ENCODE results near the gene RNF31. TPM values are rescaled to one million over a fixed set of nuclear protein-coding genes. Genes with fewer than 3 reads are reported as not detected.

Gene RNF31
- total and polyA plus RNA-seq, 2 donors (not counting 1 experiment from before 2014, with no cell fraction given): 69.8 to 103 TPM

DNA sequence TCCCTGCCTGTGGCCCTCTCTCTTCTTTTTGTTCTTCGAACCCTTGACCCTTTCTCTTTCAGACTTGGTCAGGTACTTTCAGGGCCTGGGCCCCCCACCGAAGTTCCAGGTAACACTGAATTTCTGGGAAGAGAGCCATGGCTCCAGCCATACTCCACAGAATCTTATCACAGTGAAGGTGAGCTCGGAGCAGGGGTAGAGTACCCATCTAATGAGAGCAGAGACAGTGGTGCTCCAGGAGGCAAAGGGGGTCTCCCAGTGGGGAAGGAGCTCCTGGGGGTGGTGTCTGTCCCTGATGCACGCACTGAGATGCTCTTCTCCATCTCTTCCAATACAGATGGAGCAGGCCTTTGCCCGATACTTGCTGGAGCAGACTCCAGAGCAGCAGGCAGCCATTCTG is 18.5 kb downstream of the RNF31 start:
- no peak for ATAC-seq (ENCODE audit: low read depth)
- 100% methylated on average over 4 of the region's 5 CpGs for WGBS (ENCODE audit: insufficient coverage)

DNA sequence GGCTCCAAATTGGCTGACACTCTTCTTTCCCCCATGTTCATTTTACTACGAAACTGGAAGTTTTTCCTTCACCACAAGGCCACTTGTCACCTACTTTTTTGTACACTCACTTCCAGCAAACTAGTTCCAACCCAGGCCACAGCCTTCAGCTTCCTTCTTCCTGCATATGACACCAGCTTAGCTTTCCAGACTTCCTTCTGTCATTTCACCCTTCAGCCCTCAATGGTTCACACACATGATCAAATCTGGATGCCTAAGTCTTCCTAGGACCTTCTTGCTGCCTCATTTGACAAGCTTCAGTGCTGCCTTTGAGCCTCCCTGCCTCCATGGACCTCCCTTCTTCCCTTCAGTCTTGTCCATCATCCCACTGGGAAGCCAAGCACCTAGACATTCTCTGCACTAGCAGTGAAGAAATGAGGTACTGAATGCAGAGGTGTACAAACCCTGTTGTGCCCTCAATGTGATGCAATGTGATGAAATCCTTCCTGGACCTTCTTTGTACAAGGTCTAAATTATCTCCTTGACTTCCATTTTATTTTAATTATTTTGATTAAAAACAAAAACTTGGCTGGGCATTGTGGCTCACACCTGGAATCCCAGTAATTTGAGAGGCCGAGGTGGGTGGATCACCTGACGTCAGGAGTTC is 20.3 kb downstream of the RNF31 start:
- TF ChIP-seq, protein P1, sequence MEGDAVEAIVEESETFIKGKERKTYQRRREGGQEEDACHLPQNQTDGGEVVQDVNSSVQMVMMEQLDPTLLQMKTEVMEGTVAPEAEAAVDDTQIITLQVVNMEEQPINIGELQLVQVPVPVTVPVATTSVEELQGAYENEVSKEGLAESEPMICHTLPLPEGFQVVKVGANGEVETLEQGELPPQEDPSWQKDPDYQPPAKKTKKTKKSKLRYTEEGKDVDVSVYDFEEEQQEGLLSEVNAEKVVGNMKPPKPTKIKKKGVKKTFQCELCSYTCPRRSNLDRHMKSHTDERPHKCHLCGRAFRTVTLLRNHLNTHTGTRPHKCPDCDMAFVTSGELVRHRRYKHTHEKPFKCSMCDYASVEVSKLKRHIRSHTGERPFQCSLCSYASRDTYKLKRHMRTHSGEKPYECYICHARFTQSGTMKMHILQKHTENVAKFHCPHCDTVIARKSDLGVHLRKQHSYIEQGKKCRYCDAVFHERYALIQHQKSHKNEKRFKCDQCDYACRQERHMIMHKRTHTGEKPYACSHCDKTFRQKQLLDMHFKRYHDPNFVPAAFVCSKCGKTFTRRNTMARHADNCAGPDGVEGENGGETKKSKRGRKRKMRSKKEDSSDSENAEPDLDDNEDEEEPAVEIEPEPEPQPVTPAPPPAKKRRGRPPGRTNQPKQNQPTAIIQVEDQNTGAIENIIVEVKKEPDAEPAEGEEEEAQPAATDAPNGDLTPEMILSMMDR (IDR thresholded peaks at IDR 0.05): no peak
- Histone ChIP-seq H3K4me2 (replicated peaks; ENCODE audit: low read depth, low read length, poor library complexity, severe bottlenecking) (no peak overlapping the region), H3K79me2 (ENCODE audit: control insufficient read depth, insufficient read depth, low read length) (peaks cover 21% of the 10 kb centered on the region), H3K4me1 (ENCODE audit: control insufficient read depth in 2 of 2, insufficient read depth in 2 of 2, low read length in 2 of 2) (peaks cover 22 to 36% of the 10 kb centered on the region in 2 donors), H3K4me3 (ENCODE audit: control extremely low read depth in 1 of 5, extremely low read depth in 1 of 5, insufficient read depth in 1 of 5, low read depth in 2 of 5, low read length in 4 of 5) (no peak overlapping the region), H3K9me3 (ENCODE audit: control extremely low read depth in 1 of 3, control insufficient read depth in 2 of 3, insufficient read depth in 1 of 3, low read length in 2 of 3) (no peaks in the 10 kb centered on the region), H4K20me1 (ENCODE audit: control insufficient read depth, insufficient read depth, low read length, poor library complexity, severe bottlenecking) (peaks cover 42% of the 10 kb centered on the region), H2AFZ (ENCODE audit: insufficient read depth, low read depth, low read length, poor library complexity, severe bottlenecking) (no peak overlapping the region), H3K9ac (ENCODE audit: low read length) (no peak overlapping the region), H3K27ac (ENCODE audit: low read length in 2 of 2) (peak overlapping the region in 1 of 2 donors; percentile 9), H3K27me3 (replicated peaks in 1 of 4; ENCODE audit: control extremely low read depth in 1 of 4, control insufficient read depth in 3 of 4, insufficient read depth in 4 of 4, low read length in 3 of 4) (no peaks in the 10 kb centered on the region), H3K36me3 (replicated peaks in 1 of 2; ENCODE audit: control extremely low read depth in 1 of 2, control insufficient read depth in 1 of 2, extremely low read depth in 1 of 2, insufficient read depth in 2 of 2, low read length in 1 of 2) (peaks cover 2 to 58% of the 10 kb centered on the region in 2 experiments)
- WGBS (ENCODE audit: insufficient coverage): 92% methylated on average over 3 of the region's 3 CpGs
- ChIA-PET POLR2A (no interaction called here), CTCF (interaction anchor here (1.2 kb wide), 1 partner anchor 141 kb away, joined by 5 read pairs; the partner anchor contains the start of gene CIDEB)
- no peaks in the 10 kb centered on the region for H3K27me3 Mint-ChIP-seq
- intact Hi-C loops (cut with micrococcal nuclease): no loop called here
- H3K9me3 Mint-ChIP-seq (ENCODE audit: insufficient read depth): no peaks in the 10 kb centered on the region
- H3K4me1 Mint-ChIP-seq: peaks cover 37% of the 10 kb centered on the region
- H3K27ac Mint-ChIP-seq: no peak overlapping the region
- no peak overlapping the region for H3K4me3 Mint-ChIP-seq
- ATAC-seq (ENCODE audit: low read depth): no peak
- DNase-seq: no peak

More for the DNA sequence above, 18.5 kb downstream of the RNF31 start:
- Mint-ChIP-seq H3K4me3 (no peak overlapping the region), H3K4me1 (peaks cover 40% of the 10 kb centered on the region), H3K9me3 (ENCODE audit: insufficient read depth) (no peaks in the 10 kb centered on the region), H3K27ac (no peak overlapping the region), H3K27me3 (no peaks in the 10 kb centered on the region)
- no peak overlapping the region for H3K4me2 ChIP-seq (replicated peaks; ENCODE audit: low read depth, low read length, poor library complexity, severe bottlenecking)
- H3K27ac ChIP-seq (ENCODE audit: low read length in 2 of 2): no peak overlapping the region
- no peaks in the 10 kb centered on the region for H3K27me3 ChIP-seq (replicated peaks in 1 of 4; ENCODE audit: control extremely low read depth in 1 of 4, control insufficient read depth in 3 of 4, insufficient read depth in 4 of 4, low read length in 3 of 4)
- H3K4me1 ChIP-seq (ENCODE audit: control insufficient read depth in 2 of 2, insufficient read depth in 2 of 2, low read length in 2 of 2): peaks cover 23 to 30% of the 10 kb centered on the region in 2 donors
- no peak overlapping the region for H3K4me3 ChIP-seq (ENCODE audit: control extremely low read depth in 1 of 5, extremely low read depth in 1 of 5, insufficient read depth in 1 of 5, low read depth in 2 of 5, low read length in 4 of 5)
- H3K79me2 ChIP-seq (ENCODE audit: control insufficient read depth, insufficient read depth, low read length): peaks cover 37% of the 10 kb centered on the region
- intact Hi-C loops (cut with micrococcal nuclease): no loop called here
- H3K9ac ChIP-seq (ENCODE audit: low read length): no peak overlapping the region
- ChIA-PET POLR2A (no interaction called here), CTCF (interaction anchor here (0.8 kb wide), 1 partner anchor 15 kb away, joined by 3 read pairs; no protein-coding TSS in a partner anchor)
- no peak overlapping the region for H2AFZ ChIP-seq (ENCODE audit: insufficient read depth, low read depth, low read length, poor library complexity, severe bottlenecking)
- DNase-seq: no peak
- H3K36me3 ChIP-seq (replicated peaks in 1 of 2; ENCODE audit: control extremely low read depth in 1 of 2, control insufficient read depth in 1 of 2, extremely low read depth in 1 of 2, insufficient read depth in 2 of 2, low read length in 1 of 2): peaks cover 2 to 63% of the 10 kb centered on the region in 2 experiments
- peaks cover 53% of the 10 kb centered on the region for H4K20me1 ChIP-seq (ENCODE audit: control insufficient read depth, insufficient read depth, low read length, poor library complexity, severe bottlenecking)
- TF ChIP-seq, protein P1 (IDR thresholded peaks at IDR 0.05): no peak
- TF ChIP-seq EZH2 (IDR thresholded peaks at IDR 0.05; ENCODE audit: borderline replicate concordance, insufficient read depth, low read depth, low read length, poor library complexity, severe bottlenecking): no peak
- H3K9me3 ChIP-seq (ENCODE audit: control extremely low read depth in 1 of 3, control insufficient read depth in 2 of 3, insufficient read depth in 1 of 3, low read length in 2 of 3): no peaks in the 10 kb centered on the region
